Adipose tissue (tissue), 3 donors: ENCODE measurements around the gene F13B. TPM values are rescaled to one million over a fixed set of nuclear protein-coding genes. Genes with fewer than 3 reads are reported as not detected.
"Not testable (repeated sequence)": the region's sequence is repeated elsewhere in the genome, so short reads cannot be mapped to it uniquely, and the experiment has no call there.

Source experiments
- H3K27ac ChIP-seq: one replicate; pipeline ENCODE4 v1.5.1; 2013; ENCODE audit warnings: low read depth, low read length
- WGBS, 3 donors: extraction: QIAGEN DNeasy Blood & Tissue Kit; methylation state at CpG; one replicate each; pipeline ENCODE4 v1.1.7; 2013; 5-methylcytosine and 5-hydroxymethylcytosine counted together
- polyA plus RNA-seq, 3 donors: library from polyadenylated mRNA; stranded (reverse); fragments of 200-250 nt; gene quantifications; one replicate each; pipeline ENCODE4 v1.2.3, GENCODE V29; 2013
- donor health status: healthy with polysubstance abuse.
- donor health status: Bipolar disorder and iron deficiency.
- donor health status: healthy.

Gene F13B
- polyA plus RNA-seq, 3 donors: not detected

DNA sequence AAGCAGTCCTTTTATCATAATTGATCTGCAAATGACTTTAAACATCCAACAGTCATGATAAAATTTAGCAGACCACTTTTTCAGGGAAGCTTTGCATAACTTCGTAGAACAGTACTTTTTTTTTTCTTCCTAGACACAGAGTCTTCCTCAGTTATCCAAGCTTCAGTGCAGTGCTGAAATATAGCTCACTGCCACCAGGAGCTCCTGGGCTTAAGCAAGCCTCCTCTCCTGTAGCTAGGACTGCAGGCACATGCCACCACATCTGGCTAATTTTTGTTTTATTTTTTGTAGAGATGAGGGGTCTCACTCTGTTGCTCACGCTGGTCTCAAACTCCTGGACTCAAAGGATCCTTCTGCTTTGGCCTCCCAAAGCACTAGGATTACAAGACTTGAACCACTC lies 3.8 kb downstream of the F13B start:
- 70 to 77% (median 73%) methylated on average over 2 of the region's 2 CpGs for WGBS, 3 donors
- no peak overlapping the region for H3K27ac ChIP-seq

DNA sequence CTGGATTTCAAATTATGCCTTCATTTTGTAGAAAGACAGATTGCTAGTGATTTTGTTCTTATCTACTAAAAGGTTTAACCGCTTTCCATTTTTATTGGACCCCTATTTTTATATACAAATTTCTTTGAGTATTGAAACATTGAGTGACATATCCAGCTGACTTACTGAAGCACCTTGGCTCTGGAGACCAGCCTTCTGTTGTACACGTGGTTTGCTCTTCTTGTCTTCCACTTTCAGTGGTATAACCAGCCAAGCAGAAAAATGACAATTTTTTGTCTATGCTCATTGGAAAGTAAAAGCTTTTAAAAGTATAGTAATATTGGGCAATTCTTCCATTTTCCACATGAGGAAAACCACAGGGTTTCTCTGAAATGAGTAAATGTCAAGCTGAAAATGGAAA lies 4.4 kb downstream of the F13B start:
- H3K27ac ChIP-seq: no peak overlapping the region
- 69 to 74% (median 73%) methylated on average over 2 of the region's 2 CpGs for WGBS, 3 donors

DNA sequence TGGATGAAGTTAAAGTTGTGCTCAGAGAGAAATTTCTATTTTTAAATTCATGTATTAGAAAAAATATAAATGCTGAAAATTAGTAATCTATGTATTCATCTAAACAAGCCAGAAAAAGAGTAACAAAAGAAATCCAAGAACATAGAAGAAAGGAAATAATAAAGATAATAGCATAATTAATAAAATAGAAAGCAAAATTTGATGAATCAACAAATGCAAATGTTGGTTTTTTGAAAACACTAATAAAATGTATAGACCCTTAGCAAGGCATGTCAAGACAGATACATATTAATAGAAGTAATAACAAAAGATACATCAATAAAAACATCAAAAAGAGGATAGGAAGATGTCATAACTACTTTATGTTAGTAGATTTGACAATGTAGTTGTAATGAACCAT lies 18.0 kb downstream of the F13B start:
- no peak overlapping the region for H3K27ac ChIP-seq

DNA sequence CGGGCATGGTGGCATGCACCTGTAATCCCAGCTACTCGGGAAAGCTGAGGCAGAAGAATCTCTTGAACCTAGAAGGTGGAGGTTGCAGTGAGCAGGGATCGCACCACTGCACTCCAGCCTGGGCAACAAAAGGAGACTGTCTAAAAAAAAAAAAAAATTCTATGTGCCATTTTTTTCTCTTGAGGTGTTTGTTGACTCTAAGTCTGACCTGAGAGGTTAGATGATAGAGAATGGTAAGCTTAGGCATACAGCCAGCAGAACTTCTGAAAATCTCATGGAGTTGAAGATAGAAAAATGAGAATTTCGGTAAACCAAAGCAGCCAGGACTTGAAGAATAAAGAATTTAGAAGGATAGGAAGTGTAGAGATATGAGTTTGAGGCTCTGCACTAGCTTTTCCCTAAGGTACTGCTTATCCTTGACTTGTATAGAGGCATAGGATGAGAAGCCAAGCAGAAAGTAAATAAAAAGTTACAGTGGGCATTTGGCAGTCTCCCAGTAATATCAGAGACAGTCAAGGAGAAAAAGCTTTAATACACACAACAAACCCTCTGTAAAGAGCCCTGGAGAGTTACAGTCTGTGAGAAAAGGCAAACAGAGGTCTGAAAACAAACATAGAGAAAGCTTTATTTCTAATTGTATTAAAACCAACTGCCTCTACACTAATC lies 24.3 kb downstream of the F13B start:
- 62 to 75% (median 72%) methylated on average over 2 to 4 of the region's 4 CpGs for WGBS, 3 donors
- no peak overlapping the region for H3K27ac ChIP-seq

DNA sequence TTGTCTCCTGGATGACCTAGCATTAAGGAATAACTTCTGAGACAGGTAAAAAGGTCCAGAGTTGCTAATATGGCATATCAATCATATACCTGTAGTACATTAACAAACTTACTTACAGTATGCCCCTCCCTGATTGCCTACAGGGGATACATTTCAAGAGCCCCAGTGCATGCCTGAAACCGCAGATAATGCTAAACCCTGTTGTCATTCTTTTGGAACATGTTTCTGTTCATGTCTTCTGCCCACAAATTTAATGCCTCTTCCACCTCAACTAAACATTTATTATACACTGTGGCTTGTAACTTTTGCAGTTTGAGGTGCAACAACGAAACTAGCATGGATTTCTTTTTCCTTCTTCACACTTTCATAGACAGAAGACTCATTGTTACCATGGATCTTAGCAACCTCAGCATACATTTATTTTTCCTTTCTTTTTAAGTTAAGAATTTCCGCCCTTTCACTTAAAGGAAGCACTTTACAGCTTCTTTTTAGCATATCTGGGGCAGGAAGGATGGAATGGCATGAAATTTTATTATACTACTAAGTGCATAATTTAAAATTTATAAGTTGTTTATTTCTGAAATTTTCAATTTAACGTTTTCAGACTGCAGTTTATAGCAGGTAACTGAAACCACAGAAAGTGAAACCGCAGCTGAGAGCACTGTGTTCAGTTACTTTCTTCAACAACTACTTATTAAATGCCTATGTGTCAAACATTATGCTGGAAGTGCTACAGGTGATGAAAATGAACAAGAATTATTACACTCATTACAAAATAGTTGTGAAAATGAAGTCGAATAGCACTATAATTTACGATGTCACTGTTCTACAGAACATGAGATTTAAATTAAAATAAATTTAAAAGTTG lies 25.3 kb downstream of the F13B start:
- 67 to 77% (median 74%) methylated on average over 7 of the region's 7 CpGs for WGBS, 3 donors
- no peak overlapping the region for H3K27ac ChIP-seq

DNA sequence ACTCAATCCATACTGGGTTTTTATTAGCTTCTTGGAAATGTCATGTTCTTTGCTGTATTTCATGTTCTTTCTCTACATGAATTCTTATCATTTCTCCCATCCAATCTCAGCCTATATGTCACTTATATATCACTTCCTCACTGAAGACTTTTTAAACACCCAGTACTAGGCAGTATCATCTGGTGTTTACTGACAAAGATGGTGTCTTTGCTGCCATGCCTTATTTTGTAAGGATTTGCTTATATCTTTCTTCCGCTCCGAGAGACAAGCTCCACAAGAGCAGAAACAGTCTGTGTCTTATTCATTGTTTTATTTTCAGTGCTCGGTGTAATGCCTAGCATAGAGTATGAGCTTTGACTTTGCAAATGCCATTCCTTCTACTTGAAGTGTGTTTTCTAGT lies 30.2 kb downstream of the F13B start:
- no peak overlapping the region for H3K27ac ChIP-seq
- WGBS, 3 donors: 91 to 96% (median 95%) methylated on average over 3 of the region's 3 CpGs

DNA sequence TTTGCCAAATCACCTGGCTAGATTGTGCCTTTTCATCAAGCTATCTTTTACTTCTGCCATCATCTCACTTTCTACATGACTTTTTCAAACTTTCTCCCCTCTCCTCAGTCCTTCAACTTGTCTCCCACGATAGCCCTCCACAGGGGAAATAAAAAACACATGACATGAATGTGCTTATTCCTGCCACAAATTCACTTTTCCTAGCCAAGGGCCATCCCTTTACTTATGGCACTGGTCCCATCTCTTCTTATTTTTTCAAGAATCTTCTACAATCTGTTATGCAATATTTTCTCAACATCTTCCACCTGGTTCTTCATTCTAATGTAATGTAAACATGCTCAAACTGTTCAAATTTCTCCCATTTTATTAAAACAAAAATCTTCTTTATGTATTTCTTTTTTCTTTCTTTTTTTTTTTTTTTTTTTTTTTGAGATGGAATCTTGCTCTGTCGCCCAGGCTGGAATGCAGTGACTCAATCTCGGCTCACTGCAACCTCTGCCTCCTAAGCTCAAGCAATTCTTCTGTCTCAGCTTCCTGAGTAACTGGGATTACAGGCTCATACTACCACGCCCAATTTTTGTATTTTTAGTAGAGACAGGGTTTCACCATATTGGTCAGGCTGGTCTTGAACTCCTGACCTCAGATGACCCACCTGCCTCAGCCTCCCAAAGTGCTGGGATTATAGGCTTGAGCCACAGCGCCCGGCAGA lies 32.3 kb downstream of the F13B start:
- 77 to 84% (median 79%) methylated on average over 6 of the region's 6 CpGs for WGBS, 3 donors

DNA sequence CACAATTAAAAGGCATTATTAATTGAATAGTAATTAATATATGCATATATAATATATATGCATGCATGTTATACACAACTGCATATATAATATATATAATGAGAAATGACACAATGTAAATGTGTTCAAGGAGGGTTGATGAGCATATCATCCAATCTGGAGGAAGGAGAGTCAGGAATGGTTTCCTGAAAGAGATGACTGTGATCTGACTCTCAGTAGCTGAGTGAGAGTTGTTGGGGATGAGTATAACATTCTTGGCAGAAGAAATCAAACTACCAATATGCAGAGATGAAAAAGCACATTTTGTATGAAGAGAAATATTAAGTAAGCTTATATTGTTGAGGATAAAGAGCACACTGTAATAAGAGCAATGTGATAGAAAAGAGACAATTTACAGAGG lies 37.3 kb downstream of the F13B start:
- H3K27ac ChIP-seq: no peak overlapping the region

More for the DNA sequence above, 32.3 kb downstream of the F13B start:
- not testable (repeated sequence) for H3K27ac ChIP-seq

DNA sequence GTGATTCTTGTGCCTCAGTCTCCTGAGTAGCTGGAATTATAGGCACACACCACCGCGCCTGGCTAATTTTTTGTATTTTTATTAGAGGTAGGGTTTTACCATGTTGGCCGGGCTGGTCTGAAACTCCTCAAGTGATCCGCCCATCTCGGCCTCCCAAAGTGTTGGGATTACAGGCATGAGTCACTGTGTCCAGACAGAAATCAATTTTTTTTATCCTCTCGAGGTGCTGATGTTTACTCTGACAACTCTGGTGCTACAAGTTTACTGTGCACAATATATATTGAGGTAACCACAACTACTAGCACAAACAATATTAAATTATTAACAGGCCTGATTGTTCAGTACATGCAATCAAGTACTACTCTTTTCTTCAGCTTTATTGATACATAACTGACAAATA lies 39.7 kb downstream of the F13B start:
- 77 to 91% (median 90%) methylated on average over 6 of the region's 6 CpGs for WGBS, 3 donors

DNA sequence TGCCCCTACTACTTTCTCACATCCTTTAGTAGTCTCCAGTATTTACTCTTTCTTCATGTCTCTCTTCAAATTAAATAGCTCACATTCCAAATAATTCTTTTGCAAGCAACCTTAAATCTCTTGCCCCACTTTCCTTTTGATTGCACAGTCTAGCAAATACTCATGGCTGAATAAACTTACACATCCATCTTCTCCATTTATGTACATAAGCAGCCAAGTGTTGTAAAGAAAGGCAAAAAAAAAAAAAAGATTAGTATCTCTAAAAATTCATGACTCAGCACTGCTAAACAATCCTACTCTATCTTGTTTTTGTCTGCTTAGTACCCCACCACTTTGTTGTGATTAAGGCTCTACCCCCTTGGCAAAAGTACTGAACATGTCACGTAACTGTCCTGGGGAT lies 42.6 kb downstream of the F13B start:
- WGBS, 3 donors: 88 to 97% (median 89%) methylated on average over 1 of the region's 1 CpG
- H3K27ac ChIP-seq: no peak overlapping the region

More for the DNA sequence above, 39.7 kb downstream of the F13B start:
- H3K27ac ChIP-seq: no peak overlapping the region

DNA sequence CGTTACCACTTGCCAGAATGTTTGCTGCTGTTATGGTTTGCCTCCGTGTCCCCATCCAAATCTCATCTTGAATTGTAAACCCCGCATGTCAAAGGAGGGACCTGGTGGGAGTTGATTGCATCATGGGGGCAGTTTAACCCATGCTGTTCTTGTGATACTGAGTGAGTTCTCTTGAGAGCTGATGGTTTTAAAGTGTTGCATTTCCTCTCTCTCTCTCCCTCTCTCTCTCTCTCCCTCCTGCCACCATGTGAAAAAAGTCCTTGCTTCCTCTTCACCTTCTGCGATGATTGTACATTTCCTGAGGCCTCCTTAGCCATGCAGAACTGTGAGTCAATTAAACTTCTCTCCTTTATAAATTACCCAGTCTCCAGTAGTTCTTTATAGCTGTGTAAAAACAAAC lies 45.3 kb downstream of the F13B start:
- 32 to 37% (median 36%) methylated on average over 4 of the region's 4 CpGs for WGBS, 3 donors
- H3K27ac ChIP-seq: no peak overlapping the region

DNA sequence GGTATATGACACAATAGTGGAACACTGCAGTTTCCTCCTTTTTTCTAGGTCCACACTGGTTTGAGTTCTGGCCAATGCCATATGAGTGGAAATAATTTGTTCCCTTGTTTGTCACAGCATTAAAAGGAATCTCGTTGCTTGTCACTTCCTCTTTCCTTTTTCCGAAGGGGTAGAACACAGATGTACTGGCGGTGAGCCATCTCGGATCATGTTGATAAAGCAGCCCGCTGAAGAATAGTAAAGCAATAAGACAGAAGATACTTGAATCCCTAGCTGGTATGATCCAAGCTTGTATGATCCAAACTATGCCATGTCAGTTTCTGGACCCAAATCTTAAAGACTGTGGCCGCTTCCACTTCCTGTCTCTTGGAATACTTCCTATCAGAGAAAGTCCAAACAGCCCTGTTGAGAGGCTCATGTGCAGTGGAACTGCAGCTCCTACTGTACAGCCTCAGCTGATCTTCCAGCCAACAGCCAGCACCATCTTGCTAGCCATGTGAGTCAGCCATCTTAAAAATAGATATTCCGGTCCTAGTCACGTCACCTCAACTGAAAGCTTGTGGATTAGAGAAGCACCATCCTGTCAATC lies 49.4 kb downstream of the F13B start:
- WGBS, 3 donors: 65 to 77% (median 66%) methylated on average over 8 of the region's 8 CpGs
- no peak overlapping the region for H3K27ac ChIP-seq

DNA sequence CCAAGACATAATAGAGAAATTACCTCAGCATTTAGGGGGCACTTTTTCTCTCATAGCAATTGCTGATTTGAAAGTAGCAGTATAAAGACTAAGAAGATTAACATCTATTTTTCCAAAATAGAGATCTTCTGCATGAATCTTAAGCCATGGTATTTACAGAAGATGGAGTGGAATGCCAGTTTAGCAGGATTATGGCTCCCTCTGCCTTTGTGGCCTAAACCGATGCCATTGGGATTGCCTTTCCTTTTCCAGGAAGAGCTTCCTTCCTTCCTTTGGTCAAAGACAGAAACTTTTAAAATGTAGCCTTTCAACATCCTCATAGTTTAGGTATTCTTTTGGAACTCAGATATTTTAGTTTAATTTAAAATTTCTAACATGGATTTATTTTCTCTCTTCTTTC lies 50.3 kb downstream of the F13B start:
- H3K27ac ChIP-seq: no peak overlapping the region
- WGBS, 3 donors: 76 to 81% (median 80%) methylated on average over 1 of the region's 1 CpG

DNA sequence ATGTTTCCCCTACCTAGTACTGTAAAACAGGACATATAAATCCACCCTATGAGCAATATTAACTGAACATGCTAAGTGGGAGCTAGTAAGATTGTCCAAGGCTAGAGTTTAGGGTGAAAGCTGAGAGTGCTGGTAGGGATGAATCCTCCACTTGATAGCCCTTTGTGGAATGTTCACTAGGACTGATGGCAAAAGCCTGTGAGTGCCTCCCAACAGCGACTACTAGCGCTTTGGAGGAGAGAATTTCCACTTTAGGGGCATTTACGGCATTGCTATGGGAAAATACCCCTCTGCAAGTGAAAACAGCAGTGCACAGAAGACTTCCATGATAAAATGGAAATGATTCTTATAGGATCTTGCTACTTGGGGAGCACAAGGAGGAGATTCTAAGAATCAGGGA lies 53.8 kb downstream of the F13B start:
- H3K27ac ChIP-seq: no peak overlapping the region
- 92 to 93% (median 93%) methylated on average over 3 of the region's 3 CpGs for WGBS, 3 donors

DNA sequence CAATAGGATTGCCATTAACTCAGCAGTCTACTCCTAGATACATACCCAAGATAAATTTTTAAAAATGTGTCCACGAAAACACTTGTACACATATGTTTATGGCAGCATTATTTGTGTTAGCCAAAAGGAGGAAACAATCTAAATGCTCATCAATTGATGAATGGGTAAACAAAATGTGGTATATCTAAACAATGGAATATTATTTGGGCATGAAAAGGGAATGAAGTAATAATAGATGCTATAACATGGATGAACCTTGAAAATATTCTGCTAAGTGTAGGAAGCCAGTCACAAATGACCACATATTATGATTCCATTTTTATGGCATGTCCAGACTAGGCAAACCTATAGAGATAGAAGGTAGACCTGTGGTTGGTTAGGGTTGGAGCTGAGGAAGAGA lies 55.4 kb downstream of the F13B start:
- 84 to 96% (median 95%) methylated on average over 1 of the region's 1 CpG for WGBS, 3 donors

DNA sequence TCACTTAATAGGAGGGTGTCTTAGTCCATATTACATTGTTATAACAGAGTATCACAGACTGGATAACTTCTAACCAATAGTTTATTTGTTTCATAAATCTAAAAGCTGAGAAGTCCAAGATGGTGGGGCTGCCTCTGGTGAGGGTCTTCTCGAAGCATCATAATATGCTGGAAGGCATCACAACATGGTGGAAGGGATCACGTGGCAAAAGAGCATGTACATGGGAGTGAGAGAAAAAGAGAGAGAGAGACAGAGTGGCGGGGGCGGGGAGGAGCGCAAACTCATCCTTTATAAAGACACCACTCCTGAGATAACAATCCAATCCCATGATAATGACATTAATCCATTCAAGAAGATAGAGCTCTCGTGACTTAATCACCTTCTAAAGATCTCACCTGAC lies 58.2 kb downstream of the F13B start:
- no peak overlapping the region for H3K27ac ChIP-seq
- WGBS, 3 donors: 84 to 88% (median 85%) methylated on average over 6 of the region's 6 CpGs

More for the DNA sequence above, 55.4 kb downstream of the F13B start:
- H3K27ac ChIP-seq: no peak overlapping the region

DNA sequence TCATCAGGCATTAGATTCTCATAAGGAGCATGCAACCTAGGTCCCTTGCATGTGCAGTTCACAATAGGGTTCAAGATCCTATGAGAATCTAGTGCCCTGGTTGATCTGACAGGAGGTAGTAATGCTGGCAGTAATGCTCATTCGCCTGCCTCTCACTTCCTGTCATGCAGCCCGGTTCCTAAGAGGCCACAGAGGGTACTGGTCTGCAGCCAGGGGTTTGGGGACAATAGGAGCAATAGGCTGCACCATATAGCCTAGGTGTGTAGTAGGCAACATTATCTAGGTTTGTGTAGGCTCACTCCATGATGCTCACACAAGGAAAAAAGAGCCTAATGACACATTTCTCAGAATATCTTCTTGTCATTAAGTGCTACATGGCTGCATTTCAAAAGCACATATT lies 63.9 kb downstream of the F13B start:
- H3K27ac ChIP-seq: no peak overlapping the region
- WGBS, 3 donors: 54 to 64% (median 61%) methylated on average over 2 of the region's 2 CpGs

DNA sequence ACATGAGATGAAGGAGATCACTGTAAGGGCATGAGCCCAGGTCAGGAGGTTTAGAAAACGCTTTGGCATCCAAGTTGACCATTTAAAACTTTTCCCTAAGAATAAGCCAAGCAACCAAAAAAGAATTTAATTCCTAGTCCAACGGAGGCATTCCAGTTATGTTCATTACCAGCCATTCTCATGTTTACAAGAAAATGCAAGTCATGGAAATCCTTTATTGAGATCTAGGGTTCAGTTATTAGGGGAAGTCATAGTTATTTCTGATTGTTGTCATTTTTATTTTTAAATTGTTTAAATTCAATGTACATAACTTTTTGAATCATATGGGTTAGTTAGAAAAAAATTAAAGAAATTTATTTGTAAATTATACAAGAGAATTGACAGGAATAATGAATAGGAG lies 65.2 kb downstream of the F13B start:
- WGBS, 3 donors: 75 to 83% (median 83%) methylated on average over 2 of the region's 2 CpGs
- H3K27ac ChIP-seq: no peak overlapping the region

DNA sequence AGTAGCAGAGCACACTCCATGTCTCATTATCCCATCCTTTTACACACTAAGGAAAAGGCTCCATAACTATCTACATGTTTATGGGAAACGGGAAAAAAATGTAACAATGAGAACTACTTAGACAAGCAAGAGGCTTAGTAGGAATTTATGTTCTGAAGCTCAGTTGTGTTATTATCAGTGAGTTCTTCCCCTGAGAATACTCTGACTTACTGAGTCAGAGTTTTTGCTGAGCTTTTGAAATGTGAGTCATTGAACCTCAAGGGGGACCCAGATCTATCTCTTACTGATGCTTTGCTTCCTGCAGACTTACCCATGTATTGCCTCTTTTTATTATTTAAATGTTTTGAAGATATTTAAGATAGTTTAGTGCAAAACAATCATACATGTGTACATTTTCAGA lies 69.6 kb downstream of the F13B start:
- 55 to 75% (median 67%) methylated on average over 1 of the region's 1 CpG for WGBS, 3 donors
- no peak overlapping the region for H3K27ac ChIP-seq
